ENCODE results near the gene ZPR1.

The ZPR1 gene

DNA sequence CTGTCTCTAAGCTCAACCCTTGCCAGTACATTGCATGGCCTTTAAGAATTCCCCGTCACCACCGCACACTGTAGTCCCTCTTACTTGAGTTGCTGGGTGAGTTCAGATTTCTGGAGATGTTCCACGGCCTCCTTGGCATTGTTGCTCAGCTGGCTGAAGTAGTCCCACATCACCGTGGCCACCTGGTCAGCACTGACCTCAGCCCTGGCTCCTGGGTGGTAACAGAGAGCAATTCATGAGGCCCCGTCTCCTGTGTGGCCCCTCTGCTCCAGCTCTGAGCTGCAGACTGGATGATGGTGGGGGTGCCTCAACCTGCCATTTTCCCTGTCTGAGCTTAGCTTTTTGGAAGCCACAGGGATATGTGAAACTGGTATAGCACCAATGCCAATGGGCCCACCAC, 34.8 kb upstream of the ZPR1 start:
- no peaks in the 10 kb centered on the region for H3K4me1 ChIP-seq (ENCODE audit: insufficient read depth, low read length, poor library complexity, severe bottlenecking)
- no peaks in the 10 kb centered on the region for H3K79me2 ChIP-seq (ENCODE audit: insufficient read depth, low read length)
- H2AFZ ChIP-seq (ENCODE audit: low read length) = no peak overlapping the region
- H3F3A ChIP-seq (ENCODE audit: low read depth) = no peaks in the 10 kb centered on the region; the same call in 1 of the 2 replicates
- TF ChIP-seq CTCF (conservative IDR thresholded peaks at IDR 0.05; ENCODE audit: low read length) (no peak), EZH2phosphoT487 (IDR thresholded peaks at IDR 0.05; ENCODE audit: borderline replicate concordance) (no peak)
- H3K9me2 ChIP-seq (replicated peaks; ENCODE audit: low read depth, low read length) = no peaks in the 10 kb centered on the region
- H3K9me3 ChIP-seq (ENCODE audit: insufficient read depth, low read depth, low read length) = no peaks in the 10 kb centered on the region
- no peaks in the 10 kb centered on the region for H4K20me1 ChIP-seq (ENCODE audit: insufficient read depth, low read length, poor library complexity, severe bottlenecking)
- H3K4me3 ChIP-seq (ENCODE audit: low read length, poor library complexity, severe bottlenecking) = no peak overlapping the region
- H3K4me2 ChIP-seq (ENCODE audit: low read depth, low read length, poor library complexity, severe bottlenecking) = no peak overlapping the region
- no peaks in the 10 kb centered on the region for H3K27me3 ChIP-seq (ENCODE audit: insufficient read depth, low read length, poor library complexity, severe bottlenecking)
- no peak overlapping the region for H3K9ac ChIP-seq (ENCODE audit: low read depth, low read length, poor library complexity, severe bottlenecking)
- H3K36me3 ChIP-seq (ENCODE audit: insufficient read depth, low read length) = no peaks in the 10 kb centered on the region

DNA sequence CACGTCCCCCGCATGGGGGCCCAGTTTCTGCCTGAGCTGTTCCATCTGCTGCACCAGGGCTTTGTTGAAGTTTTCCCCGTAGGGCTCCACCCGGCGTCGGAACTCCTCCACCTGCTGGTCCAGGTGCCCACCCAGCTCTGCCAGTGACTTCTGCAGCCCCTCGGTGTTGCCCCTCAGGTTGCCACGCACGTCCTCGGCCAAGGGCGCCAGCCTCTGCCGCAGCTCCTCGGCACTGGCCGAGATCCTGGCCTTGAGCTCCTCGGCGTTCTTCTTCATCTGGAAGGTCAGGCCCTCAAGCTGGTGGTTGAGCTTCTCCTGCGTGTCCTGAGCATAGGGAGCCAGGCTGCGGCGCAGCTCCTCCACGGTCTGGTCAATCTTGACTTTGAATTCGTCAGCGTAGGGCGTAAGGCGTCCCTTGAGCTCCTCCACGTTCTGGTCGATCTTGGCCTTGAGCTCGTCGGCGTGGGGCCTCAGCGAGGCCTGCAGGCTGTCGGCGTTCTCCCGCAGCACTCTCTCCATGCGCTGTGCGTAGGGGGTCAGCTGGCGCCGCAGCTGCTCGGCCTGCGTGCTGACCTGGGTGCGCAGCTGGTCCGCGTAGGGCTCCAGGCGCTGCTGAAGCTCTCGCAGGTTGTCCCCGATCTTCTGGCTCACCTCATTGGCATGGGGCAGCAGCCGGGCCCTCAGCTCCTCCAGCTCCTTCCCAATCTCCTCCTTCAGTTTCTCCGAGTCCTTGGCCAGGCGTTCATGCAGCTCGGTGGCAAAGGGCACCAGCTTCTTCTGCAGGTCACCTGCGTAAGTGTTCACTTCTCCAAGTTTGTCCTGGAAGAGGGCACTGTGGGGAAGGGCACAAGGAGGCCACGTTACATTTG, 33.5 kb upstream of the ZPR1 start:
- H3K4me2 ChIP-seq (ENCODE audit: low read depth, low read length, poor library complexity, severe bottlenecking) = no peak overlapping the region
- no peaks in the 10 kb centered on the region for H3K9me3 ChIP-seq (ENCODE audit: insufficient read depth, low read depth, low read length)
- no peak overlapping the region for H2AFZ ChIP-seq (ENCODE audit: low read length)
- H3K9ac ChIP-seq (ENCODE audit: low read depth, low read length, poor library complexity, severe bottlenecking) = no peak overlapping the region
- no peaks in the 10 kb centered on the region for H3K4me1 ChIP-seq (ENCODE audit: insufficient read depth, low read length, poor library complexity, severe bottlenecking)
- TF ChIP-seq EZH2phosphoT487 (IDR thresholded peaks at IDR 0.05; ENCODE audit: borderline replicate concordance) (no peak), CTCF (conservative IDR thresholded peaks at IDR 0.05; ENCODE audit: low read length) (no peak)
- H3K27me3 ChIP-seq (ENCODE audit: insufficient read depth, low read length, poor library complexity, severe bottlenecking) = no peaks in the 10 kb centered on the region
- no peak overlapping the region for H3K4me3 ChIP-seq (ENCODE audit: low read length, poor library complexity, severe bottlenecking)
- no peaks in the 10 kb centered on the region for H3K36me3 ChIP-seq (ENCODE audit: insufficient read depth, low read length)
- no peaks in the 10 kb centered on the region for H3K79me2 ChIP-seq (ENCODE audit: insufficient read depth, low read length)
- H3F3A ChIP-seq (ENCODE audit: low read depth) = no peaks in the 10 kb centered on the region; the same call in 1 of the 2 replicates
- no peaks in the 10 kb centered on the region for H3K9me2 ChIP-seq (replicated peaks; ENCODE audit: low read depth, low read length)
- H4K20me1 ChIP-seq (ENCODE audit: insufficient read depth, low read length, poor library complexity, severe bottlenecking) = no peaks in the 10 kb centered on the region

DNA sequence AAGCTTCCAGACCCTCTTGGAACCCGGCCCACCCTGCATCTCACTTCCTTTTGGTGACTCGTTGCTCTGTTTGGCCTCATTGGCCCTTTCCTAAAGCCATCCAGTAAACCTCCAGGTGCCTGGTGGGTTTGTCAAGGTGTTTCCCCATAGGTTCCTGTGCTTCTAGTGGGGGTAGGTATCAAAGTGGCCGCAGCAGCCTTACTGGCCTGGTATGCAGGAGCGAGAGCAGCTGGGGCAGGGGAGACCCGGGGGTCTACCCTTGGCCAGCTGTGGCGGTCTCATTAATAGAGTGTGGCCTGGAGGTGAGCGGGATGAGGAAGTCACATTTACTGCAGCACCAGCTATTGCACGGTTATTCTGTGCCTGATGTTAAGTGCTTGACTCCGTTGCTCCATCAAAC, 31.2 kb upstream of the ZPR1 start:
- H3K9ac ChIP-seq (ENCODE audit: low read depth, low read length, poor library complexity, severe bottlenecking) = no peak overlapping the region
- H3K4me1 ChIP-seq (ENCODE audit: insufficient read depth, low read length, poor library complexity, severe bottlenecking) = no peaks in the 10 kb centered on the region
- no peak overlapping the region for H2AFZ ChIP-seq (ENCODE audit: low read length)
- no peaks in the 10 kb centered on the region for H3K9me3 ChIP-seq (ENCODE audit: insufficient read depth, low read depth, low read length)
- no peak overlapping the region for H3K4me3 ChIP-seq (ENCODE audit: low read length, poor library complexity, severe bottlenecking)
- H4K20me1 ChIP-seq (ENCODE audit: insufficient read depth, low read length, poor library complexity, severe bottlenecking) = no peaks in the 10 kb centered on the region
- no peak for TF ChIP-seq EZH2phosphoT487 (IDR thresholded peaks at IDR 0.05; ENCODE audit: borderline replicate concordance)
- TF ChIP-seq CTCF (conservative IDR thresholded peaks at IDR 0.05; ENCODE audit: low read length) = no peak
- no peaks in the 10 kb centered on the region for H3K27me3 ChIP-seq (ENCODE audit: insufficient read depth, low read length, poor library complexity, severe bottlenecking)
- no peaks in the 10 kb centered on the region for H3K36me3 ChIP-seq (ENCODE audit: insufficient read depth, low read length)
- H3F3A ChIP-seq (ENCODE audit: low read depth) = no peaks in the 10 kb centered on the region; the same call in 1 of the 2 replicates
- no peaks in the 10 kb centered on the region for H3K9me2 ChIP-seq (replicated peaks; ENCODE audit: low read depth, low read length)
- H3K4me2 ChIP-seq (ENCODE audit: low read depth, low read length, poor library complexity, severe bottlenecking) = no peak overlapping the region
- no peaks in the 10 kb centered on the region for H3K79me2 ChIP-seq (ENCODE audit: insufficient read depth, low read length)
